Measurements from ENCODE around the gene C2orf49.

DNA sequence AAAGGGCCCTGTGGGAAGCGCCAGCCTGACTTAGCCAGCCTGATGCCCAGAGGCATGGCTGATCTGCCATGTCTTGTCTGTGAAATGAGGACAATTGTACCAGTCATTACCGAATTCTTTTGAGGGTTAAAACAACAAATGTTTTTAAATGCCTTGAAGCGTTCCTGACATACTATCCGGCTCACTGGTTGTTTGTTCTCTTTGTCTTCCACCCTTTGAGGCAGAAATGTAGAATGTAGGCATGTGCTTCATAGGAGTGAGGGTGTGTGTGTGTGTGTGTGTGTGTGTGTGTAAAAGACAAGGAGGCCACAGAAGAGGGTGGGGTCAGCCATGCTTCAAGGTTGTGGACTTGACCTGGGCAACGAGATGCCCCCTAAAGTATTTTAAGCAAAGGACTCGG is 43.3 kb upstream of the C2orf49 start:
- TF ChIP-seq CTCF (IDR thresholded peaks at IDR 0.05): no peak
- no peak for TF ChIP-seq POLR2A (IDR thresholded peaks at IDR 0.05; ENCODE audit: low read depth)
- no peak for TF ChIP-seq EP300 (IDR thresholded peaks at IDR 0.05)
- TF ChIP-seq POLR2AphosphoS5 (IDR thresholded peaks at IDR 0.05): no peak

All from esophagus muscularis mucosa (tissue), 4 donors.